Activated CD4-positive, alpha-beta T cell treated with anti-CD3 and anti-CD28 coated beads, Interleukin-10, Interleukin-2, amounts not matched to agents 100 ng/mL and 50 ng/mL, durations not matched to agents 16 hours and 8 hours (primary cell): ENCODE results near the gene FRMPD4.

ENCODE experiments used
- DNase-seq: peaks from one replicate; pipeline ENCODE4 v3.0.0-alpha.2; 2020

FRMPD4 gene

GRCh38 chrX:12372111-12372510, 233.8 kb downstream of the FRMPD4 start:
- peak; percentile 2 for DNase-seq

- DNase-seq = no peak
Measured at GRCh38 chrX:12374286-12374685, 236.0 kb downstream of the FRMPD4 start.

GRCh38 chrX:12378253-12378652, 240.0 kb downstream of the FRMPD4 start:
- DNase-seq = no peak

GRCh38 chrX:12378706-12379105, 240.4 kb downstream of the FRMPD4 start:
- no peak for DNase-seq

- DNase-seq = no peak
Measured at GRCh38 chrX:12379671-12380070, 241.4 kb downstream of the FRMPD4 start.

- no peak for DNase-seq
Measured at GRCh38 chrX:12383196-12383595, 244.9 kb downstream of the FRMPD4 start.

- no peak for DNase-seq
Measured at GRCh38 chrX:12390301-12390700, 252.0 kb downstream of the FRMPD4 start.

- no peak for DNase-seq
Measured at GRCh38 chrX:12396584-12396983, 258.3 kb downstream of the FRMPD4 start.

- DNase-seq = no peak
Measured at GRCh38 chrX:12400218-12400617, 261.9 kb downstream of the FRMPD4 start.

- DNase-seq = no peak
Measured at GRCh38 chrX:12401252-12401651, 263.0 kb downstream of the FRMPD4 start.

- DNase-seq = no peak
Measured at GRCh38 chrX:12403474-12404082, 265.3 kb downstream of the FRMPD4 start.

- DNase-seq = no peak
Measured at GRCh38 chrX:12405306-12405705, 267.0 kb downstream of the FRMPD4 start.

GRCh38 chrX:12410523-12410922, 272.2 kb downstream of the FRMPD4 start:
- no peak for DNase-seq

- no peak for DNase-seq
Measured at GRCh38 chrX:12411831-12412230, 273.6 kb downstream of the FRMPD4 start.

- no peak for DNase-seq
Measured at GRCh38 chrX:12412561-12412960, 274.3 kb downstream of the FRMPD4 start.

GRCh38 chrX:12419591-12419990, 281.3 kb downstream of the FRMPD4 start:
- no peak for DNase-seq

GRCh38 chrX:12421918-12422317, 283.6 kb downstream of the FRMPD4 start:
- DNase-seq = no peak

GRCh38 chrX:12423346-12423745, 285.1 kb downstream of the FRMPD4 start:
- no peak for DNase-seq

GRCh38 chrX:12425496-12425895, 287.2 kb downstream of the FRMPD4 start:
- no peak for DNase-seq

- no peak for DNase-seq
Measured at GRCh38 chrX:12426420-12426819, 288.1 kb downstream of the FRMPD4 start.

GRCh38 chrX:12434493-12434892, 296.2 kb downstream of the FRMPD4 start:
- DNase-seq = no peak

- DNase-seq = no peak
Measured at GRCh38 chrX:12439416-12439815, 301.1 kb downstream of the FRMPD4 start.

- no peak for DNase-seq
Measured at GRCh38 chrX:12440246-12440645, 302.0 kb downstream of the FRMPD4 start.

- no peak for DNase-seq
Measured at GRCh38 chrX:12441381-12442128, 303.3 kb downstream of the FRMPD4 start.
